ENCODE results near the gene SOBP.
A peak's percentile ranks its signal among the peaks of the same experiment; 100 is the strongest.

The SOBP gene

GRCh38 chr6:107590378-107590777 is 100.5 kb downstream of the SOBP start:
- no peak for DNase-seq

- no peak for DNase-seq
These were observed 101.4 kb downstream of the SOBP start for GRCh38 chr6:107591346-107591745.

GRCh38 chr6:107592806-107593205 is 102.9 kb downstream of the SOBP start:
- DNase-seq, result no peak

- no peak for DNase-seq
These were observed 104.8 kb downstream of the SOBP start for GRCh38 chr6:107594736-107595135.

GRCh38 chr6:107598091-107598490 is 108.2 kb downstream of the SOBP start:
- DNase-seq, result no peak

GRCh38 chr6:107599043-107599442 is 109.1 kb downstream of the SOBP start:
- no peak for DNase-seq

- DNase-seq, result no peak
These were observed 110.2 kb downstream of the SOBP start for GRCh38 chr6:107600121-107600520.

- no peak for DNase-seq
These were observed 111.0 kb downstream of the SOBP start for GRCh38 chr6:107600936-107601335.

- no peak for DNase-seq
These were observed 111.5 kb downstream of the SOBP start for GRCh38 chr6:107601406-107601805.

GRCh38 chr6:107602321-107603005 is 112.5 kb downstream of the SOBP start:
- DNase-seq, result no peak

GRCh38 chr6:107603006-107603370 is 113.1 kb downstream of the SOBP start:
- no peak for DNase-seq

GRCh38 chr6:107604549-107604948 is 114.6 kb downstream of the SOBP start:
- DNase-seq, result no peak

GRCh38 chr6:107606407-107606806 is 116.5 kb downstream of the SOBP start:
- DNase-seq, result no peak

- no peak for DNase-seq
These were observed 117.2 kb downstream of the SOBP start for GRCh38 chr6:107607116-107607515.

GRCh38 chr6:107611094-107611810 is 121.3 kb downstream of the SOBP start:
- no peak for DNase-seq

GRCh38 chr6:107612762-107613415 is 123.0 kb downstream of the SOBP start:
- DNase-seq, result no peak

- DNase-seq, result no peak
These were observed 123.9 kb downstream of the SOBP start for GRCh38 chr6:107613651-107614379.

- DNase-seq, result no peak
These were observed 124.9 kb downstream of the SOBP start for GRCh38 chr6:107614828-107615227.

GRCh38 chr6:107616775-107617174 is 126.9 kb downstream of the SOBP start:
- DNase-seq, result no peak

- DNase-seq, result no peak
These were observed 127.5 kb downstream of the SOBP start for GRCh38 chr6:107617341-107617932.

- no peak for DNase-seq
These were observed 128.8 kb downstream of the SOBP start for GRCh38 chr6:107618672-107619071.

GRCh38 chr6:107620732-107621131 is 130.8 kb downstream of the SOBP start:
- DNase-seq, result peak; percentile 58

All from inflammatory macrophage treated with lipopolysaccharide for 4 hours (primary cell).